SIG-M5 treated with dmso at 0.1 percent for 504 hours (cell line): ENCODE measurements around the gene IQSEC1.

Experiments
- DNase-seq: peaks from one replicate; lab custom pipeline; 2025; ENCODE audit not compliant: unreplicated experiment; lab: John Stamatoyannopoulos, UW

Gene IQSEC1

DNA sequence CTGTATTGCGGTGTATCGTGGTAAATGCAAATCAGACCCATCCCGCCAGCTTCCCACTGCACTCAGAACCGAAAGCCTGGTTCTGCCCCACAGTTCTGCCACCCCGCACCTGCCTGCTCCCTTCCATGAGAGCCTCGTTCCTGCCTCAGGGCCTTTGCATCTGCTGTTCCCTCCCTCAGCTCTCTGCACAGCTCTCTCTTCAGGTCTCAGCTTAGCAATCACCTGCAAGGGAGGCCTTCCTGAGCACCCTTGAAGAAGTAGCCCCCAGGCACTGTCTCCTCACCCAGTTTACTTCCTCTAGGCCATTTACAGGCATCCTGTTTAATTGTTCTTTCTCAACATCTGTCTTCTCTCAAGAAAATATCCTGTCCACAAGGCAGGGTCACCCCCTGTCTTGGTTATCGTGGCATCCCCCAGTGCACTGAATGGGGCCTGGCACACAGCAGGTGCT lies 13.3 kb upstream of the IQSEC1 start:
- DNase-seq: no peak

GRCh38 chr3:13085846-13086179 lies 12.6 kb upstream of the IQSEC1 start:
- DNase-seq: no peak

DNA sequence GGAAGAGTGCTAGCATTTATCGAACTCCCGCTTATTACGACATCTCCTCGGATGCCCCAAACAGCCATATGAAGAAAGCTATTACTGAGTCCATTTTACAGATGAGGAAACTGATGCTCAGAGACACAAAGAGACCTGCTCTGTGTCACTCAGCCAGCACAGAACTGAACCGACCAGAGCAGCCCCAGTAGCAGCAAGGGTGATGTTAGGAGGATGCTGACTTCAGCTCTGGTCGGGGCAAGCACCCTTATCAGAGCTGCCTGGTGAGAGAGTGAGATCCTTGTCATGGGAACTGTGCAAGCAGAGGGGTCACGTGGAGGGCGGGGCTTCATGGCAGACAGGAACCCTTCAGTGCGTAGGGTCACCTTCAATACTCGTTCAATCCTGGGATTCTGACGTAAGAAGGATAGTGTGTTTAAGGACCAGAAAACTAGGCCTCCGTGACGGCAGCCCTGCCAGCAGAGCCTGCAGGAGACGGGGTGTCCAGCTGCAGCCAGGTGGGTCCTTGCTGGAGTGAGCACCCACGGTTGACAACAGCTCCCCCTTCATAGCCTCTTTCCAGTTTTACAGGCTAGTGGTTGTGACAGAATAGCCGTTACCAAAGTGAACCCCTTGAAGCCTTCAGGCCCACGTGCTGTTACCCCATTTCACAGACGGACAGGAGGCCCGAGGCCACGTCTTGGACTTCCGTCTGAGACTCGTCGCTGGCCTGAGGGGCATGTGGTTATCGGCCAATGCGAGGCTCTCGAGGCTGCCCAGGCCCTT lies 12.0 kb upstream of the IQSEC1 start:
- no peak for DNase-seq

DNA sequence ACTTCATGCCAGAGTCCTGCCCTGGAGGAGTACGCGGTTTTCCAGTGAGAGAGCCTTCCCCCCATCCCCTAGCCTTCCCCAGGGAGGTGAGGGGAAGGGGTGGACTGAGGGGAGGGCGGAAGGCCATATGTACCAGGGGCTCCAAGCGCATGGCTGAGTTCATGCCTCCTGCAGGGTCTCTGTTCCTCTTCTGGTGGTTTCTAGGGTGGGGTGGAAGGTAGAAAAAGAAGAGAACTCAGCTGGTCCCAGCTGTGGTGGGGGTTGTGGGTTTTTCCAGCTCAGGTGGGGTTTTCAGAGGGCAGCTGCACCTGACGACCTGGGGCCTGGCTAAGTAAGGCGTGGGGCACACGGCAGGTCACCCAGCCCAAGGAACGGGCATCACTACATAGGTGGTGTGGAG lies 10.7 kb upstream of the IQSEC1 start:
- no peak for DNase-seq

DNA sequence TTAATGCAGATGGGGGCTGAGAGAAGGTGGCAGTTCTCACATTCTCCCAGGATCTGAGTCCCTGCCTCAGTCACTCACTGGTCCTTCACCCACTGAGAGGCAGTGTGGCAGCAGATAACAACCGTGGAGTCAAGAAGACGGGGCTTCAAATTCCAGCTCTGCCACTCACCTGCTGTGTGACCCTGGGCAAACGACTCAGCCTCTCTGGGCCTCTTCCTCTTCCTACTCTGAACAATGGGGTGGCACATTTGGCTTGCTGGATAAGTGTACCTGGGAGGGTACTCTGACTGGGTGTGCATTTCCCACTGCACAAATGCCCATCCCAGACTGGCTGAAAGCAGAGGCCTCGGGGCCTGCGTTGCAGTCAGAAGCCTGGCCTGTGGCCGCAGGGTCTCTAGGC lies 10.0 kb upstream of the IQSEC1 start:
- no peak for DNase-seq

- DNase-seq: no peak
Measured at GRCh38 chr3:13082677-13083076, 9.4 kb upstream of the IQSEC1 start.

GRCh38 chr3:13081603-13082360 lies 8.6 kb upstream of the IQSEC1 start:
- no peak for DNase-seq

DNA sequence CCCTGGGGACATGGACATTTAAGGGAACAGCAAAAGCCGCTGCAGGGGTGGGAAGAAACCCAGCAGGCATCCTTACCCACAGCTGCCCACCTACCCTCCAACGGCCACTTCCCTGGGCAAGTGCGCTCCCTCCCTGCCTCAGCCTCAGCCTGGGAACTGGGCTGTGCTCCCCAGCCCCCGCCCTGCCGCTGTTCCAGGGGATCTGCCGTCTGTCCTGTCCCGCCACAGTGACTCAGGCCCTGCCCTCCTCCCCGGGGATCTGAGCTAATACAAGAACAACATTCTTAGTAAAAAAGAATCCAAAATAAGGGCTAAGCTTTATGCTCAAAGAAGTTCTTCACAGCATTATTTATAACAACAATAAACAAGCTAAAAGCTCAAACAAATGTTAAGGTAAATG lies 7.4 kb upstream of the IQSEC1 start:
- no peak for DNase-seq

DNA sequence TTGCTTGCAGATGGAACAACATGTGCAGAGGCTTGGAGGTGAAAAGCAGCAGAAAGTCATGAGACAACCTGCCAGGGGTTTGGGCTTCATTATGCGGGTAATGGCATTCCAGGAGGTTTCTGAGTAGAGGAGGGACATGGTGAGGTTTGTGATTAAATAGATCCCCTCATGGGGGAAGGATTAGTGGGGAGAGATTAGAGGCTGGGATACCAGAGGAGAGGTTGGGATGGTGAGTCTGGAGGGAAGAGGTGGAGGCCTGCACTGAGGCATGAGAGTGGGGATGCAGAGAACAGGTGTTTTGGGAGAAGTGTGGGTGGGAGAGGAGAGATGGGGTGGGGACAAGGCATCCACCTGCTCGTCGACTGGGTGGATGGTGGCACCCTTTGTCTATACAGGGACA lies 6.8 kb upstream of the IQSEC1 start:
- no peak for DNase-seq

- DNase-seq: no peak
Measured at GRCh38 chr3:13079510-13079909, 6.3 kb upstream of the IQSEC1 start.

- no peak for DNase-seq
Measured at GRCh38 chr3:13079051-13079450, 5.8 kb upstream of the IQSEC1 start.

DNA sequence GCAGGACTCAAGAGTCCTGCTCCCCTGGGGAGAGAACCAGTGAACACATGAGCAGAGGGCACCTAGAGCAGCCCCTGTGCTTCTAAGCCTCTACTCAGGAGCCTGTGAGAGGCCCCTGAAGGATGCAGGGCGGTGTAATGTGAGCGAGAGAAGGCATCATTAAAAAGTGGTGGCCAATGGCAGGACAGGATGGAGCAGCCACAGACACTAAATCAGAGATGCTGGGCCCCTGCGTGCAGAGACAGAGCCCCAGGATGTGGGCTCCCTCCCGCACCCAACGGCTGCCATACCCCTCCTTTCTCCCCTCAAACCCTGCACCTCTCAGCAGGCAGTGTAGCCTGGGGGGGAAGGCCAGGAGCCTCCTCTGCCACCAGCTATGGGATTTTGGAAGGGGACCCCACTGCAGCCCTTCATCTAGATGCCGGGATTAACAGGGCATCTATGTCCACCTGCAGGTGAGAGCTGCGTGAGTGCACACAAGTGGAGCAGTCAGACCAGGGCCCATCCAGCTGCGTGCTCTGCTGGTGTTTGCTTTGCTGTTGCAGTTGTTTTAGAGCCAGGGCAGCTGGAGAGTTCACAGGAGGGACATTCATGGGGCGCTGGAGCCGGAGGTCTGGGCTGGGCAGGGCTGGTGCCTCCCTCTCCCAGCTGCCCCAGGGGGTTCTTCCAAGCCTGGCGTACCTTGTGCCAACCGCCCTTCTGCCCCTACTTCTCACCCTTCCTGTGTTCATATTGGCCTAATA lies 5.1 kb upstream of the IQSEC1 start:
- DNase-seq: no peak

DNA sequence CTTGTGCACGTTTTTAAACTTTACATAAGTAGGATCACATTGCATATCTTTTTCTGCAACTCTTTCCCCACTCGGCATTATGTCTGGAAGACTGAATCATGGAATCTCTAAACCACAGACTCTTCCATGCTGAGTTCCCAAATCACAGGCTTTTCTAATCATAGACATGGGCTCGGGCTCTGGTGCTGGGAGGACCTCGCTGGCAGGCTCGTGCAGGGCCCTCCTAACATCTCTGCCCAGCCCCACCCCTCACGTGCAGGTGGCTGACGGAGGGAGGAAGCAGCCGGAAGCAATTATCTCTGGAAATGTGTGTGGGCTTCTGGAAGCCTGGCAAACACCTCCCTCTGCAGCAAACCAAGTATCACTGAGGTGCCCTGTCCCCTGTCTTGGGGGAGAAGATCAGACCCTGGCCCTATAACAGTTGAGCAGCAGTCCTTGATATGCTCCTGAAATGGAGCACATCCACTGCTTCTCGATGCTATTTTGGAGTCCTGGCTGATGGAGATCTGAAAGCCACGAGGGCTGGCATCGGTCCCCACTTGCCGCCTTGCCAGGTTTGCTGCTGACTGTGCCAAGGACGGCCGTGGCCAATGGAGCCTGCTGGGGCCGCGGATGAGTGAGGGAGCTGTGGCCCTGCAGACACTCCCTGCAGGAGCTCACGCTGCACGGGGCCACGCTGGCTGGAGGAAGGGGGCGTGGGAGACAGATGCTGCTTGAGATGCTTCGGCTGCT lies 4.4 kb upstream of the IQSEC1 start:
- no peak for DNase-seq

DNA sequence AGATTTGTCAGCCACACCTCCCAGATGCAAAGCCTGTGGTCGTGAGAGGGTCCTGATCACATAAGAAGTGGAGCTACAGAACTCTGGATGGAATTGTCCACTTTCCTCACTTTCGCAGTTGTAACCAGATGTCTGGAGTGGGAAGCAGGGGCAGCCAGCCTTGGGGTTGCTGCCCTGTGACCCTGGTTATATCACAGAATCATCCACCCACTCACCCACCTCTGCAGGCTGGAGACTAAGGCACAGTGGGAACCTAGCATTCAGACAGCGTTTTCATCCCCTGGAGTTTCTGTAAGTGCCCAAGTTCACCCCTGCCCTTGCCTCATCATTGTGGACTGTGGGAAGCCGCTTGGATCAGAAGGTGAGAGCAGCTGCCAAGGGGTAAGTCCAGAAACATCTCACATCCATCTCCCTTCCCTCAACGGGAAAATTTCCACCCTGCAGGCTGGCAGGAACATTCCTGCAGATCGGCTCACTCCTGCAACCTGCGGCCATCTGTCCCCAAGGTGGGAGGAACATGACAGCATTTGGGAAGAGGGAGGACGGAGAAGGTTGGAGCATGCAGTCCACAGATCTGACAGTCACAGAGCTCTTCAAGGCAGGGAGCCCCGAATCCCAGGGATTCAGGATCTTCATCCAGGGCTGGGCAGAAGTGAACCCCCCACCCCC lies 2.9 kb upstream of the IQSEC1 start:
- no peak for DNase-seq

- DNase-seq: peak; percentile 84
Measured at GRCh38 chr3:13075318-13075717, 2.1 kb upstream of the IQSEC1 start.

- DNase-seq: no peak
Measured at GRCh38 chr3:13074006-13074375, 762 bp upstream of the IQSEC1 start.

GRCh38 chr3:13072600-13073325 lies 466 bp downstream of the IQSEC1 start:
- DNase-seq: no peak

DNA sequence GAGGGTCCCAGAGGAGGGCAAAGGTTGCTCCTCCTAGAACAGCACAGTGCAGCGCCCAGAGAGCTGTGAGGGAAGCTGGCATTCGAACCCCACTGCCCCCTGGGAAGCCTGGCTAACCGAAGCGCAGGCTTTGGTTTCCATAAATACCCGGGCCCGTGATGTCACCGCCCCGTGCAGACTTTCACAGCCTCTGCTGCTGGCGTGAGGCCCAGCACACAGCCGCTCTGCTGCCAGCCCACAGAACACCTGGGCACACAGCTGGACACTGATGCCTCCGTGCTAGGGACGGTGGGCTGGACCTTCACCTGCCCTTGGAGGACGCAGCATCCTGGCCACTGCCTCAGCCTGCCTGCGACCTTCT lies 1.0 kb downstream of the IQSEC1 start:
- no peak for DNase-seq

DNA sequence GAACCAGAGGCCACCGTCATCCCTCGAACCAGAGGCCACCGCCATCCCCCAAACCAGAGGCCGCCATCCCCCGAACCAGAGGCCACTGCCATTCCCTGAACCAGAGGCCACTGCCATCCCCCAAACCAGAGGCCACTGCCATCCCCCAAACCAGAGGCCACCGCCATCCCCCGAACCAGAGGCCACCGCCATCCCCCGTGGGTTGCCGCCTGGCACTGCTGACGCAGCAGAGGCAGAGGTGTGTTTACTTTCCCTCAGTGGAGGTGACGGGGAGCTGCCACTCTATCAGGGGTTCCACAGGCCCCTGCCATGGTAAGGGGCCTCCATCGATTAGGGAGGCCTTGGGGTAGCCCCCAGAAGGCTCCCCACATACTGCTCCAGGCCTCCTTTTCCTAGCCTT lies 1.5 kb downstream of the IQSEC1 start:
- no peak for DNase-seq

DNA sequence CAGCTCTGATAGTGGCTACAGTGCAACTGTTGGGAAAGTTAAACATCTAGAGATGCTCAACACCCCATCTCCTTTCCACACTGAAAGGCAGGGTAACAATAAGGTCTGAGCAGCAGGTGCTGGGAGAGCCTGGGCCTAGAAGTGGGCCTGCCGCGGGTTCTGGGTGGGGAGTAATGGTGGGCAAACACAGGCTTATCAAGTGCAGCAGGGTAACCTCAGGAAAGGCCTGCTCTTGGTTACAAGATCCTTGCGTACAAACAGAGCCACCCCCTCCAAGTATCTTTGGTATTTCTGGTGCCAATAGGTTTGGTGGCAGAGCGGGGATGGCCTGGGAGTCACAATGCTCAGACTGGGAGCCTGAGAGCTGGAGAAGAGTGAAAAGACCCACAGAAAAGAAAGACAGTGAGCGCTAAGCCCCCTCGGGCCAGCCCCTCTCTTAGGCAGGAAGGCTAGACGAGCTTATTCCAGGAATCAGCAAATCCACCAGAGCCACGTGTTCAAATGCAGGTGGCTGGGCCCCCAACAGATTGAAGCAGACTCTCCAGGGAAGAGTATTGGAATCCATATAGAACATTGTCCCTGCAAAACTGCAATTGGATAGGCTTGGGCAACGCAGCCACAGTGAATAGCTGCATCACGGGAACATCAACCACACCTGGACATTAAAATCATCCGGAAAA lies 2.7 kb downstream of the IQSEC1 start:
- no peak for DNase-seq
